ENCODE results near the gene MBNL2. TPM values are rescaled to one million over a fixed set of nuclear protein-coding genes. Genes with fewer than 3 reads are reported as not detected.

The MBNL2 gene
- total and polyA plus RNA-seq, 4 donors = 13.3 to 108 (median 39.3) TPM

- Histone ChIP-seq H3K4me3 (no peak overlapping the region), H3K36me3 (ENCODE audit: control insufficient read depth in 4 of 4, insufficient read depth in 4 of 4, low read length in 4 of 4) (no peaks in the 10 kb centered on the region), H3K27me3 (ENCODE audit: control insufficient read depth in 3 of 3, insufficient read depth in 3 of 3, low read length in 2 of 3) (no peaks in the 10 kb centered on the region), H3K4me1 (ENCODE audit: control insufficient read depth in 5 of 5, insufficient read depth in 5 of 5, low read length in 5 of 5) (no peaks in the 10 kb centered on the region), H3K27ac (ENCODE audit: low read depth in 1 of 2, low read length in 1 of 2) (no peak overlapping the region), H3K9ac (ENCODE audit: insufficient read depth in 1 of 2, low read length in 2 of 2) (no peak overlapping the region), H3K9me3 (ENCODE audit: control insufficient read depth in 4 of 4, insufficient read depth in 3 of 4, low read length in 3 of 4) (no peaks in the 10 kb centered on the region)
- TF ChIP-seq CTCF (IDR thresholded peaks at IDR 0.05; ENCODE audit: control extremely low read depth, extremely low read depth) = no peak
- 80% methylated on average over 6 of the region's 6 CpGs for WGBS, 2 donors
- ATAC-seq (ENCODE audit: insufficient read depth, low FRiP score) (no peak), DNase-seq (peak in 1 of 3 donors; percentile 19)
These were observed 21.8 kb upstream of the MBNL2 start for GRCh38 chr13:97200081-97200942.

- Histone ChIP-seq H3K9ac (ENCODE audit: insufficient read depth in 1 of 2, low read length in 2 of 2) (no peak overlapping the region), H3K27me3 (ENCODE audit: control insufficient read depth in 3 of 3, insufficient read depth in 3 of 3, low read length in 2 of 3) (no peaks in the 10 kb centered on the region), H3K9me3 (ENCODE audit: control insufficient read depth in 4 of 4, insufficient read depth in 3 of 4, low read length in 3 of 4) (no peaks in the 10 kb centered on the region), H3K27ac (ENCODE audit: low read depth in 1 of 2, low read length in 1 of 2) (no peak overlapping the region), H3K36me3 (ENCODE audit: control insufficient read depth in 4 of 4, insufficient read depth in 4 of 4, low read length in 4 of 4) (no peaks in the 10 kb centered on the region), H3K4me3 (no peak overlapping the region), H3K4me1 (ENCODE audit: control insufficient read depth in 5 of 5, insufficient read depth in 5 of 5, low read length in 5 of 5) (peaks cover 0 to 3% (median 0%) of the 10 kb centered on the region in 5 donors)
- 93 to 97% methylated on average over 4 of the region's 4 CpGs for WGBS, 2 donors
- DNase-seq = no peak
- TF ChIP-seq CTCF (IDR thresholded peaks at IDR 0.05; ENCODE audit: control extremely low read depth, extremely low read depth) = no peak
- no peak for ATAC-seq (ENCODE audit: insufficient read depth, low FRiP score)
These were observed 19.4 kb upstream of the MBNL2 start for GRCh38 chr13:97202761-97203160.

GRCh38 chr13:97205465-97205864 lies 16.7 kb upstream of the MBNL2 start:
- Histone ChIP-seq H3K9me3 (ENCODE audit: control insufficient read depth in 4 of 4, insufficient read depth in 3 of 4, low read length in 3 of 4) (no peaks in the 10 kb centered on the region), H3K4me1 (ENCODE audit: control insufficient read depth in 5 of 5, insufficient read depth in 5 of 5, low read length in 5 of 5) (peaks cover 0 to 3% (median 0%) of the 10 kb centered on the region in 5 donors), H3K36me3 (ENCODE audit: control insufficient read depth in 4 of 4, insufficient read depth in 4 of 4, low read length in 4 of 4) (no peaks in the 10 kb centered on the region), H3K9ac (ENCODE audit: insufficient read depth in 1 of 2, low read length in 2 of 2) (no peak overlapping the region), H3K4me3 (no peak overlapping the region), H3K27ac (ENCODE audit: low read depth in 1 of 2, low read length in 1 of 2) (no peak overlapping the region), H3K27me3 (ENCODE audit: control insufficient read depth in 3 of 3, insufficient read depth in 3 of 3, low read length in 2 of 3) (no peaks in the 10 kb centered on the region)
- ATAC-seq (ENCODE audit: insufficient read depth, low FRiP score) (no peak), DNase-seq (no peak)
- WGBS, 2 donors = 63 to 83% methylated on average over 1 of the region's 1 CpG
- TF ChIP-seq CTCF (IDR thresholded peaks at IDR 0.05; ENCODE audit: control extremely low read depth, extremely low read depth) = no peak
